GM10248 (cell line): ENCODE measurements around the gene STK17A.
"Not testable (repeated sequence)": the region's sequence is repeated elsewhere in the genome, so short reads cannot be mapped to it uniquely, and the experiment has no call there.

Experiments
- CTCF ChIA-PET: fragments of 300-600 bp; sonication (Branson Sonifier 250); formaldehyde crosslinking; extraction: SDS; loops from one replicate; lab custom pipeline; 2021; ENCODE audit warnings: antibody characterized with exemption; lab: Yijun Ruan, JAX
- POLR2A ChIA-PET: fragments of 350-650 bp; sonication (Branson Sonifier 250); formaldehyde crosslinking; extraction: SDS; loops from one replicate; lab custom pipeline; 2020; ENCODE audit warnings: antibody characterized with exemption; lab: Yijun Ruan, JAX
- DNase-seq: peaks from one replicate; pipeline ENCODE4 v3.0.0; 2012; ENCODE audit errors: extremely low spot score
- TF ChIP-seq, protein P1 (sequence below): IDR thresholded peaks from 2 replicates; pipeline ENCODE4 v1.5.1; 2012; ENCODE audit warnings: mild to moderate bottlenecking, low read depth; ENCODE audit errors: extremely low read depth, missing control alignments, control extremely low read depth

STK17A gene

DNA sequence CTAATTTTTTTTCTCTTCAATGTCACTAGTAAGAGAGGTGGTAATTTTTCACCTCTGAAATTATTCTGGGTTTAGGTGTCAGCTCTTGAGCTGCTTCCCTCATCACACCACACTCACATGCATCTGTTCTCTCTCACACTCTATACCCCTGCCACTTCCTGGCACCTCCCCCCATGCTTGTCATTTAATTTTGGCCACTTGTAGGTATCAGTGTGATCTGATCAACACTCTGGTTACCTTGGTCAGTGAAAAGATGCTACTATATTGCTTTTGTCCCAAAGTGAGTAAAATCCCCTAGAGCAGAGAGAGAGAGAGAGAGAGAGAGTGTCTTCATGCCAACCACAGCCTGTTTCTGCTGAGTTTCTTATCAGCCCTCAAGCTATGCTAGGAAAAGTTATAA lies 42.5 kb downstream of the STK17A start:
- TF ChIP-seq, protein P1, sequence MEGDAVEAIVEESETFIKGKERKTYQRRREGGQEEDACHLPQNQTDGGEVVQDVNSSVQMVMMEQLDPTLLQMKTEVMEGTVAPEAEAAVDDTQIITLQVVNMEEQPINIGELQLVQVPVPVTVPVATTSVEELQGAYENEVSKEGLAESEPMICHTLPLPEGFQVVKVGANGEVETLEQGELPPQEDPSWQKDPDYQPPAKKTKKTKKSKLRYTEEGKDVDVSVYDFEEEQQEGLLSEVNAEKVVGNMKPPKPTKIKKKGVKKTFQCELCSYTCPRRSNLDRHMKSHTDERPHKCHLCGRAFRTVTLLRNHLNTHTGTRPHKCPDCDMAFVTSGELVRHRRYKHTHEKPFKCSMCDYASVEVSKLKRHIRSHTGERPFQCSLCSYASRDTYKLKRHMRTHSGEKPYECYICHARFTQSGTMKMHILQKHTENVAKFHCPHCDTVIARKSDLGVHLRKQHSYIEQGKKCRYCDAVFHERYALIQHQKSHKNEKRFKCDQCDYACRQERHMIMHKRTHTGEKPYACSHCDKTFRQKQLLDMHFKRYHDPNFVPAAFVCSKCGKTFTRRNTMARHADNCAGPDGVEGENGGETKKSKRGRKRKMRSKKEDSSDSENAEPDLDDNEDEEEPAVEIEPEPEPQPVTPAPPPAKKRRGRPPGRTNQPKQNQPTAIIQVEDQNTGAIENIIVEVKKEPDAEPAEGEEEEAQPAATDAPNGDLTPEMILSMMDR = no peak
- DNase-seq = no peak
- ChIA-PET POLR2A (interaction anchor here (1.0 kb wide), 1 partner anchor 43 kb away, joined by 3 read pairs; the partner anchor contains the start of gene STK17A), CTCF (interaction anchor here (1.8 kb wide), 1 partner anchor 75 kb away, joined by 7 read pairs; no protein-coding TSS in a partner anchor)

DNA sequence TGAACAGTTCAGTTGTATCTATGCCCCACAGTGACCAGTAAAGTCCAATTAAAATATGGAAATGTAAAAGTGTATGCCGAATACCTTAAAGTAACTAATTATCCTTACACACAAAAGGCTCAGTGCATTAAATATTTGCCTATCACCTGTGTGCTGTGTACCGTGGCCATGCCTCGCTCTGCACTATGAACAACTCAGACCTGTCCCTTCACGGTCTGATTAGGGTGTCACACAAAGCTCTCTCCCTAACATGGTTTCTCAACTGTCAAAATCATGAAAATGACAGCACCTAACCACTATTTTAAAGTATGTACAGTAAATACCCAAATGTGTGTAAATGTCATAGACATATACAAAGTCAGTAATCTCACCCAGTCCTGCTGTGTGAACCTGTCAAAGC lies 43.1 kb downstream of the STK17A start:
- no peak for DNase-seq
- ChIA-PET CTCF (interaction anchor here (1.0 to 1.8 kb wide), 3 partner anchors 13 to 74 kb away, joined by 4 to 7 read pairs (median 4); partner anchors contain the start of gene STK17A), POLR2A (interaction anchor here (1.0 kb wide), 1 partner anchor 43 kb away, joined by 3 read pairs; the partner anchor contains the start of gene STK17A)
- TF ChIP-seq, protein P1 = no peak

DNA sequence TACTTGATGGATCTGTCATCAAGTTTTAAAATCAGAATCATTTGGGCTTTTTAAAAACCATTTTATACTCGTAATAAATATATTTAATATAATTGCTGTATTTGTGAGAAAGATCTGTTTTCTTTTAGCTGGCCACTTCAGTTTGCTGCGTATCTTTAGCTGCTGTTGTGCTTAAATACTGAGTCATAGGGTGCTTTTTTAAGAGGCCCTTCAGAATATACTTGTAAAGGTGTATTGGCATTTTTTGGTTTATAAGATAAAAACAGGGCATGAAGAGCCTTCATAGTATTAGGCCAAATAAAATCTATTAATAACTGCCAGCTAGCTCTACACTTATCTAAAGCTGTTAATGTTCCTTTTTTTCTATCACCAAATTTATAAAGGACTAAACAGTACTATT lies 43.8 kb downstream of the STK17A start:
- TF ChIP-seq, protein P1 = no peak
- ChIA-PET CTCF (interaction anchor here (1.0 to 1.8 kb wide), 3 partner anchors 12 to 74 kb away, joined by 4 to 7 read pairs (median 4); partner anchors contain the start of gene STK17A), POLR2A (no interaction called here)
- DNase-seq = no peak

DNA sequence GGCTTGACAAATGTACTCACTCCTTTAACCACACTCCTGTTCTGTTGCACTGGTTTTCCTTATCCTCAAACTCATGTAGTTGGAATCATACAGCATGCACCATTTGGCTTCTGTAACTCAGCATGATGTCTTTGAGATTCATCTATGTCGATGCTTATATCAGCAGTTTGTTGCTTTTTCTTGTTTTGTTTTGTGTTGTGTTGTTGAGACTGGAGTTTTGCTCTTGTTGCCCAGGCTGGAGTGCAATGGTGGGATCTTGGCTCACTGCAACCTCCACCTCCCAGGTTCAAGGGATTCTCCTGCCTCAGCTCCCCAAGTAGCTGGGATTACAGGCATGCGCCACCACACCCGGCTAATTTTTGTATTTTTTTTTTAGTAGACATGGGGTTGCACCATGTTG lies 44.9 kb downstream of the STK17A start:
- ChIA-PET POLR2A (interaction anchor here (0.6 kb wide), 1 partner anchor 45 kb away, joined by 3 read pairs; the partner anchor contains the start of gene STK17A), CTCF (interaction anchor here (1.3 to 5.1 kb wide), 6 partner anchors 7 to 210 kb away, joined by 3 to 28 read pairs (median 5); partner anchors contain the start of gene STK17A)
- DNase-seq = not testable (repeated sequence)

DNA sequence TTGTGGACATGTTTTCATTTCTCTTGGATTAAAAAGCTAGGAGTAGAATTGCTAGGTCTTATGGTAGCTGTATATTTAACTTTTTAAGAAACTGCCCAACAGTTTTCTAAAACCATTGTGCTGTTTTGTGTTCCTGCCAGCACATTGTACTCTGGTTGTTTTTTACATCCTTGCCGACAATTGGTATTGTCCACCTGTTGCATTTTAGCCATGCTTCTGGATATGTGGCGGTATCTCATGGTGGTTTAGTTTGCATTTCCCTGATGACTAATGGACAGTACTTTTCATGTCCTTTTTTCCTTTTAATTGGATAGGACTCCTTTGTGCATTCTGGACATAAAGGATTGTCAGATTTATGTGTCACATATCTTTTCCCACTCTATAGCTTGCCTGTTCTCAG lies 45.5 kb downstream of the STK17A start:
- ChIA-PET POLR2A (interaction anchor here (0.7 kb wide), 1 partner anchor 46 kb away, joined by 3 read pairs; the partner anchor contains the start of gene STK17A), CTCF (interaction anchor here (1.1 to 5.1 kb wide), 8 partner anchors 8 to 210 kb away, joined by 3 to 28 read pairs (median 6); partner anchors contain the start of gene STK17A)
- TF ChIP-seq, protein P1 = no peak
- DNase-seq = no peak

DNA sequence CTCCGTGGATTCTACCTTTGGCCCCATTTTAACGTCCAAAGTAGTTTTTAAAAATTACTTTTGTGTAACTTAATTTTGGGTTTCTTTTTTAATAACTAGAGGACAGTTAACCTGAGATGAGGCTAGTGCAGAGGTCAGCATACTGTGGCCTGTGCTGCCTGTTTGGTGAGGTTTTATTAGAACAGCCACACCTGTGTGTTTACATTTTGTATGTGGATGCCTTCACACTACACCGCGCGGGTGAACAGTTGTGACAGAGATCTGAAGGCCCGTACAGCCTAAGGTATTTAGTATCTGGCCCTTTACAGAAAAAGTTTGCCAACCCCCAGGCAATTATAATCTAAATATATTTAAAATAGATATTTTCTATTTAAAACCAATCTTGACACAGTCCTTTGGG lies 46.9 kb downstream of the STK17A start:
- TF ChIP-seq, protein P1 = no peak
- DNase-seq = no peak
- POLR2A ChIA-PET = no interaction called here
- CTCF ChIA-PET = interaction anchor here (1.0 to 5.1 kb wide), 8 partner anchors 9 to 208 kb away, joined by 3 to 28 read pairs (median 6); partner anchors contain the start of gene STK17A

DNA sequence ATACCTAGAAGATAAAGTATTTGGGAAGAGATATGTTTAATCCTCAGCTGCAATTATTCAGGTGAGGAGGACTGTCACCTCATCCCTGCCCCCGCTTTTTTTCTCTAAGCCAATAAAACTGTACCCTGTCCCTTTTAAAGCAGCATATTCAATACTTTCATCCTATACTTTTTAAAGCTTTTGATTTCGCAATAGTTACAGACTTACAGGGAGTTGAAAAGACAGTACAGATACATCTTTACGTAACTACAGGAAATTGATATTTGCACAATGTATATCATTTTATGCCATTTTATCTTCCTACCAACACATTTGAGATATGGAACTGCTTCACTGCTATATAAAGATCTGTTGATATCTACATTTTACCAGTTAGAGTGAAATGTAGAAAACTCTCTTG lies 47.6 kb downstream of the STK17A start:
- ChIA-PET POLR2A (no interaction called here), CTCF (interaction anchor here (1.0 to 5.1 kb wide), 6 partner anchors 10 to 208 kb away, joined by 3 to 28 read pairs (median 6); partner anchors contain the start of gene STK17A)
- TF ChIP-seq, protein P1 = no peak
- no peak for DNase-seq
